Activated T-helper 2 cell treated with anti-CD3 and anti-CD28 coated beads, Interferon-gamma antibody, Interleukin-2, Interleukin-4, amounts not matched to agents 10 μg/mL and 5 μg/mL and 100 μg/mL, durations not matched to agents 14 hours and 24 hours and 36 hours (primary cell): ENCODE results near the gene KRTAP10-3. TPM values are rescaled to one million over a fixed set of nuclear protein-coding genes. Genes with fewer than 3 reads are reported as not detected.
"Not testable (repeated sequence)": the region's sequence is repeated elsewhere in the genome, so short reads cannot be mapped to it uniquely, and the experiment has no call there.

Experiments used
- DNase-seq: peaks from one replicate; pipeline ENCODE4 v3.0.0; 2021; ENCODE audit warnings: low spot score
- H3K27ac Mint-ChIP-seq: one replicate; pipeline ENCODE4 v1.8.0; 2021; ENCODE audit warnings: mixed read lengths
- H3K27me3 Mint-ChIP-seq: one replicate; pipeline ENCODE4 v1.8.0; 2021; ENCODE audit warnings: low read depth, mixed read lengths
- H3K36me3 Mint-ChIP-seq: one replicate; pipeline ENCODE4 v1.8.0; 2021; ENCODE audit warnings: low read depth, mixed read lengths
- H3K4me1 Mint-ChIP-seq: one replicate; pipeline ENCODE4 v1.8.0; 2021; ENCODE audit warnings: low read depth, mixed read lengths
- H3K4me3 Mint-ChIP-seq: one replicate; pipeline ENCODE4 v1.8.0; 2021; ENCODE audit warnings: low read depth, mild to moderate bottlenecking, moderate library complexity, mixed read lengths
- H3K9me3 Mint-ChIP-seq: one replicate; pipeline ENCODE4 v1.8.0; 2021; ENCODE audit warnings: mixed read lengths
- intact Hi-C: fragments of 100-400 bp; cut with micrococcal nuclease; formaldehyde crosslinking; loops from one replicate; pipeline ENCODE4 v1.15.1; 2023
- total RNA-seq: library from RNA; stranded (reverse); gene quantifications from 2 replicates; pipeline ENCODE4 v1.2.3, GENCODE V29; 2022

The KRTAP10-3 gene
- total RNA-seq, 1 donor from 2014 or later = not detected

DNA sequence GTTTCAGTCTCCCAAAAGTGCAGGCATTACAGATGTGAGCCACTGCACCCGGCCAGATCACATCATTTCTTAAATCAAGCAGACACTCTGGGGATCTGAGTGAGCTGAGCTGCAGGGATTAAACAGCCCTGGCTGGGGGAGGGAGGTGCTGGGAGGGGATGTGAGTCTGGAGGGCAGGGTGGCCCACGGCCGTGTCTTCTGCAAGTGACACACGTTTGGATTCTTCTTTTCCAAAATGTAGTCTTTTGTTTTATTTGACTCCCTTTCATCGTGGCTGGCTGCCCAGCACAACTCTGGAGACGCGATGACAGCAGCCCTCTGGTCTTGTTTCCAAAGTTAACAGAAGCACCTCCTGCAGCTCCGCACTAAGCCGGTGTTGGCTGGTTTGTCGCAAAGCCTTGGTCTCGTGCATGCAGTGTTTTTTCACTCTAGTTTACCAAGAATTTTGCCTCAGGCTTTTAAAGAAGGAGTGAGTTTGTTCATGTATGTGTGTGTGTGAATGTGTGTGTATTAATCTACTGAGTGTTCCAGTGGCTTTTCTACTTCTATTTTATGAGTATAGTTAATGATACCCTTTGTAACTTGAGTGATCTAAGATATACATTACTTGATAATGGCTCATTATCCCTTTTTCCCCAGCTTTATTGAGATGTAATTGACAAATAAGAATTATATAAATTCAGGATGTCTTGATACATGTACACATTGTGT is 24.6 kb upstream of the KRTAP10-3 start:
- no peak overlapping the region for H3K4me3 Mint-ChIP-seq
- H3K27me3 Mint-ChIP-seq = peaks cover 17% of the 10 kb centered on the region
- H3K9me3 Mint-ChIP-seq = peaks cover 28% of the 10 kb centered on the region
- no peaks in the 10 kb centered on the region for H3K36me3 Mint-ChIP-seq
- intact Hi-C loops = no loop called here
- no peak for DNase-seq
- H3K4me1 Mint-ChIP-seq = peaks cover 6% of the 10 kb centered on the region
- H3K27ac Mint-ChIP-seq = no peak overlapping the region

DNA sequence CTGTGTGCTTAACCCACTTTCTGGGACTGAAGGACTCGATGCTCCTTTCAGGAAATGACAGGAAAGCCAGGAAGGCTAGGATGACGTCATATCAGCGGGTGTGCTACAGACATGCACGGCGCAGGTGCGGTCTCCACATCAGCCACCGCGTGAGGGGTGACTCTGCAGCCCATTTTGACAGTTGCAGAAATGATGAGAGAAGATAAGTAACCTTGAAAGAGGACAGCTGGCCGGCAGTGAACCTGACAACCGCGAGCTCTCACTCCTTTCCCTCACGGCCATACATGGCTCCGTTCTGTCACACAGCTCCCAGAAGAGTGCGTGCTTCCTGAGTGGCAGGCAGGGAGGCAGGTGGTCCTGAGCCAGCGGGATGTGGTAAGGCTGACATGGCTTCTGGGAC is 23.5 kb upstream of the KRTAP10-3 start:
- intact Hi-C loops = no loop called here
- H3K4me3 Mint-ChIP-seq = no peak overlapping the region
- DNase-seq = no peak

DNA sequence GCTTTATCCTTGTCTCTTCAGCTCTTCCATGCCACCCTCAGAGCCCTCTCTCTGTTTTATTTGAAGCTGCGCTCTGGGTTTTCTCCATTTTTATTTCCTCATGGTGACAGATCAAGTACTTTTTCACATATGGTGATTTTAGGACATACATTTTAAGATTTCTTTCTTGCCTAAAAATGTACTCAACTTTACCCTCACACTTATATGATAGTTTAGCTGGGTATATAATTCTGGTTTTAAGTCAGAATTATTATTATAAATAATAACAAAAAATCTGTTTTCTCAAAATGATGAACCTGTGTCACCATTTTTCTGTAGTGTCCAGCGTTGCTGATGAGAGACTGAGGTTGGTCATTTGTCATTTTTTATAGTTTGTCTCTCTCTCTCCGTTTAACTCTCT is 22.6 kb upstream of the KRTAP10-3 start:
- H3K9me3 Mint-ChIP-seq = peaks cover 42% of the 10 kb centered on the region
- no peak overlapping the region for H3K27ac Mint-ChIP-seq
- H3K4me3 Mint-ChIP-seq = no peak overlapping the region
- H3K4me1 Mint-ChIP-seq = peaks cover 6% of the 10 kb centered on the region
- no peaks in the 10 kb centered on the region for H3K36me3 Mint-ChIP-seq
- intact Hi-C loops = no loop called here
- DNase-seq = no peak
- H3K27me3 Mint-ChIP-seq = peaks cover 11% of the 10 kb centered on the region

More for the DNA sequence above, 23.5 kb upstream of the KRTAP10-3 start:
- no peak overlapping the region for H3K27ac Mint-ChIP-seq
- no peaks in the 10 kb centered on the region for H3K36me3 Mint-ChIP-seq
- peaks cover 12% of the 10 kb centered on the region for H3K27me3 Mint-ChIP-seq
- H3K9me3 Mint-ChIP-seq = peaks cover 38% of the 10 kb centered on the region
- peaks cover 6% of the 10 kb centered on the region for H3K4me1 Mint-ChIP-seq

DNA sequence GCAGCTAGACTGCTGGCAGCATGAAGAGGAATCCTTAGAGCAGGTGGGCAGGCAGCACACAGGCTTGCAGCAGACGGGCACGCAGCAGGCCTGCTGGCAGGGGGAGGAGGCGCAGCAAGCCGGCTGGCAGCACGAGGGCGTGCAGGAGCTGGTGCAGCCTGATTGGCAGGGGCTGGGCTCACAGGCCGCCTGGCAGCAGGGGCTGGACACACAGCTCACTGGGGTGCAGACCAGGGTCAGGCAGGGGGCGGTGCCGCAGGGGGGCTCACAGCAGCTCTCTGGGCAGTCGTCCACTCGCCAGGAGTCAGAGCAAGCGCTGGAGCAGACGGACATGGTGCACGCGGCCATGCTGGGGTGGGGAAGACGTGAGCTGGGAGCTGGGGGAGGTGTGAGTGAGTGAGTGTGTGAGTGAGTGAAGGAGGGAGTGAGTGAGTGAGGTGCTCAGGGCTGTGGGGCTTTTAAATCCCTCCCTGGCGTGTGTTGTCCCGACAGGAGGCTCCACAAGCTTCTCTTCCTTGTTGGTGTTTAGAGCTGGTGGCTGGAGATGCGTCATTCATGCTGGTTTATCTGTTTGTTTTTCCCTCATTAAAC is 21.7 kb upstream of the KRTAP10-3 start, which contains the start of gene KRTAP10-5:
TSS of gene KRTAP10-5 (minus strand) at position 374 of the 591 bp plus-strand sequence. CDS start at position 348, 26 bp downstream.
- DNase-seq, intact Hi-C loops, H3K4me1 Mint-ChIP-seq, H3K4me3 Mint-ChIP-seq, H3K27me3 Mint-ChIP-seq, H3K27ac Mint-ChIP-seq, H3K36me3 Mint-ChIP-seq: not testable (repeated sequence)
- peaks cover 48% of the 10 kb centered on the region for H3K9me3 Mint-ChIP-seq

DNA sequence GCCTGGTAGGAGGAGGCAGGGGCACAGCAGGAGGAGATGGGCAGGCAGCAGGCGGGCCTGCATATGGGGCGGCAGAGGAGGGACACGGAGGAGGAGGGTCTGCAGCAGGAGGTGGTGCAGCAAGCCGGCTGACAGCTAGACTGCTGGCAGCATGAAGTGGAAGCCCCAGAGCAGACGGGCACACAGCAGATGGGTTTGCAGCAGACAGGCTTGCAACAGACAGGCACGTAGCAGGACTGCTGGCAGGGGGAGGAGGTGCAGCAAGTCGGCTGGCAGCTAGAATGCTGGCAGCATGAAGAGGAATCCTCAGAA is 21.2 kb upstream of the KRTAP10-3 start:
- DNase-seq = no peak
- Mint-ChIP-seq H3K36me3 (no peaks in the 10 kb centered on the region), H3K4me1 (peaks cover 6% of the 10 kb centered on the region), H3K27ac (no peak overlapping the region), H3K4me3 (no peak overlapping the region), H3K27me3 (peaks cover 1% of the 10 kb centered on the region), H3K9me3 (peaks cover 48% of the 10 kb centered on the region)
- intact Hi-C loops = no loop called here

DNA sequence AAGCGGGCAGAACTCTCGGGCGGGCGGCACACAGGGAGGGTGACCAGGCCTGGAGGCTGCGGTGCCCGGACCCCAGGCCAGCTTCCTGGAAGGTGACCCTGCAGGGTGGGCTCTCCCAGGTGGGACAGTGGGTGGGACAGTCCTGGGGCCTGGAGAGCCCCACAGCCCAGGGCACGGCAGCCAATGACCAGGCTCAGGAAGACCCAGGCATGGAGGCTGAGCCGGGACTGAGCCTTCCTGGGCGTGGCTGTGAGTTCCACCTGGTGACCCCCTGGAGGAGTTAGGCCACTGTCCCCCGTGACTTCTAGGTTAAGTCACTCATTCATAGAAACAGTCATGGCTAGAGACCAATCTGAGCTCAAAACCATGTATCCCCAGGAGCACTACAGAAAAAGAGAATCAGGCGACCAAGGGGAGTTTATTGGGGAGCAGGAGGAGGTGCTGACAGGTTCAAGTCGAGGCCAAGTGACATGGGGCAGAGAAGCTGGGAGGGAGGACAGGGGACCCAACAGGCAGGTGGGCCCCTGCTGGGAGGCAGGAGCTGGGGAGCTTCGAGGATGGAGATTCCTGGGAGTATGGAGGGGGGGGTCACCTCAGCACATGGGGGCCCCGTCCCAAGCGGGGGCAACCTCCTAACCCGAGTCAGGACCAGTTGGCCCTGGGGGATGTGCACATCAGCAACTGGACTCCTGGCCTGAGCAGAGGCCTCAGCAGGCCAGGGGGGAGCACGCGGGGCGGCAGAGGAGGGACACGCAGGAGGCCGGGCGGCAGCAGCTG is 20.6 kb upstream of the KRTAP10-3 start:
- DNase-seq = no peak
- Mint-ChIP-seq H3K36me3 (no peaks in the 10 kb centered on the region), H3K27me3 (no peaks in the 10 kb centered on the region), H3K4me3 (no peak overlapping the region), H3K27ac (no peak overlapping the region), H3K9me3 (peaks cover 48% of the 10 kb centered on the region), H3K4me1 (peaks cover 5% of the 10 kb centered on the region)
- intact Hi-C loops = no loop called here

DNA sequence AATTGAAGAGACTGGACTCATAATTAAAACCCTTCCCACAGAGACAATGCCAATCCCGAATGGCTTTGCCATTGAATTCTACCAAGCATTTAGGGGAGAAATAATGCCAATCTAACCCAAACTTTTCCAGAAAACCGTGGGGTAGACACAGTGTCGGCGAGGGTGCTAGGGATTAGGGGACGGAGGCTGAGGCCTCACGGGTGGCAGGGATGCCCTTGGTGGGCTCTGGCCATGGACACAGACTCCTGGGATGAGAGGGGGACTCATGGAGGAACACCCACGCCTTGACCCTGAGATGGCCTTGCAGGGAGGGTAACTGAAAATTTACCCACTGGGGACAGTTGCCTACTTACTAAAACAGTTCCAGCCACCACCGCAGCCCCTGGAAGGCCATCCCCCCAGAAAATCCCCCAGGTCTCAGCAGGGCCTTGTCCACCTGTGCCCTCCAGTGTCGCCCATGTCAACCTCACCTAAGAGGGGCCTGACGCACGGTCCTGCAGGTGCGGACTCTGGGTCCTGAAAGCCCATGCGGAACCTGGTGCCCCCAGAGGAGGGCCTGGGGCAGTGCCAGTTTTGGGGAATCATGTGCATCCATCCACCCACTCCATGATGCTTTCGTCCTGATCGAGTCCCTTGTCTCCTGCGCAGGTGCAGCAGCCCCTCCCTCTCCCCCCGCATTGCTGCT is 19.9 kb upstream of the KRTAP10-3 start:
- Mint-ChIP-seq H3K4me3 (no peak overlapping the region), H3K36me3 (no peaks in the 10 kb centered on the region), H3K9me3 (peaks cover 48% of the 10 kb centered on the region), H3K27me3 (no peaks in the 10 kb centered on the region), H3K27ac (no peak overlapping the region), H3K4me1 (no peaks in the 10 kb centered on the region)
- no peak for DNase-seq
- intact Hi-C loops = no loop called here

DNA sequence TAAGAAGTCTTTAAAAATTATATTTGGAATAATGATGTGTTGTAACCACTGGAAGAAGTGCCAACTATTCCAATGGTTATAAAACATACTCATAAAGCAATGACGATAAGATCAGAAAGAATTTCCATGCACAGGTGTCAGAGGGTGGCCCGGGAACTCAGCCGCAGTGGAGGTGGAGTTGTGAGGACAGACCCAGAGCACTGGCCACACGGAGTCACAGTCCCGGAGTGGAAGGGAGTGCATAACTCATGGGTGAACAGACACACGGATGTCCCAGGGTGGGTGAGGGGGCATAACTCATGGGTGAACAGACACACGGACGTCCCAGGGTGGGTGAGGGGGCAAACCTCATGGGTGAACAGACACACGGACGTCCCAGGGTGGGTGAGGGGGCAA is 17.4 kb upstream of the KRTAP10-3 start:
- H3K4me3 Mint-ChIP-seq = no peak overlapping the region
- intact Hi-C loops = no loop called here
- H3K27ac Mint-ChIP-seq = no peak overlapping the region
- H3K4me1 Mint-ChIP-seq = no peaks in the 10 kb centered on the region
- no peaks in the 10 kb centered on the region for H3K27me3 Mint-ChIP-seq
- peaks cover 33% of the 10 kb centered on the region for H3K9me3 Mint-ChIP-seq
- DNase-seq = no peak
- H3K36me3 Mint-ChIP-seq = no peaks in the 10 kb centered on the region

DNA sequence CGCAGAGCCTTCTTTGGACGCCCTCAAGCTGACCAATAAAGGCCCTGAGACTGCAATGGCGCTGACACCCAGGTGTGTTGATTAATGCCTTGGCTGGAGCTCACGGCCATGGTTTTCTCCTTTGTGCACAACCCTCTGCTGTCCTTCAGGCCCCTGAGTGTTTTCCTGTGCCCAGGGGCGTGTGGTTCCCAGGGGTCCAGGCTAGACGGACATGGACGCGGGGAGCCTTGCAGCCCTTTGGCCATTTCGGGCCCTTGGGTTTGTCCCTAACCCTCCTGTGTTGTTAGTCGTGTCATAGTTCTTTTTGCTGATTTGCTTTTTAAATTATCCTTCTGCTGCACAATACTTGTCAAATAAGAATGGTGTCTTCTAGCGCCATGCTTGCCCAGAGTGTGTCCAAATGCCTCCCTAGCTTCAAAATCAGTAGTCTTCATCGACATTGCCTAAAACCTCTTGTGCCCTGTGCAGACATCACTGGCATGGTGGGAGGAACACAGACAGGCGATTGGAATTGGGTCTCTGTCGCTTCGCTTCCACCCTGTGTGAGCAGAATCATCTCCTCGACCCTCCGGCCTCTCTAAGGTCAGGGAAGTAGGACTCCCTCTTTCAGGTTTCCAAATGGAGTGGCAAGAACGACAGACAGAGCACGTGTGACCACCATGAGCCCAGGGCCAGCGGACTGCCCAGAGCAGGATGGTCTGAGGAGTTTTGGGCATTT is 16.9 kb upstream of the KRTAP10-3 start:
- Mint-ChIP-seq H3K27me3 (peaks cover under 1% of the 10 kb centered on the region), H3K27ac (no peak overlapping the region), H3K4me3 (no peak overlapping the region), H3K4me1 (no peaks in the 10 kb centered on the region), H3K9me3 (peaks cover 29% of the 10 kb centered on the region), H3K36me3 (no peaks in the 10 kb centered on the region)
- intact Hi-C loops = no loop called here
- DNase-seq = no peak

DNA sequence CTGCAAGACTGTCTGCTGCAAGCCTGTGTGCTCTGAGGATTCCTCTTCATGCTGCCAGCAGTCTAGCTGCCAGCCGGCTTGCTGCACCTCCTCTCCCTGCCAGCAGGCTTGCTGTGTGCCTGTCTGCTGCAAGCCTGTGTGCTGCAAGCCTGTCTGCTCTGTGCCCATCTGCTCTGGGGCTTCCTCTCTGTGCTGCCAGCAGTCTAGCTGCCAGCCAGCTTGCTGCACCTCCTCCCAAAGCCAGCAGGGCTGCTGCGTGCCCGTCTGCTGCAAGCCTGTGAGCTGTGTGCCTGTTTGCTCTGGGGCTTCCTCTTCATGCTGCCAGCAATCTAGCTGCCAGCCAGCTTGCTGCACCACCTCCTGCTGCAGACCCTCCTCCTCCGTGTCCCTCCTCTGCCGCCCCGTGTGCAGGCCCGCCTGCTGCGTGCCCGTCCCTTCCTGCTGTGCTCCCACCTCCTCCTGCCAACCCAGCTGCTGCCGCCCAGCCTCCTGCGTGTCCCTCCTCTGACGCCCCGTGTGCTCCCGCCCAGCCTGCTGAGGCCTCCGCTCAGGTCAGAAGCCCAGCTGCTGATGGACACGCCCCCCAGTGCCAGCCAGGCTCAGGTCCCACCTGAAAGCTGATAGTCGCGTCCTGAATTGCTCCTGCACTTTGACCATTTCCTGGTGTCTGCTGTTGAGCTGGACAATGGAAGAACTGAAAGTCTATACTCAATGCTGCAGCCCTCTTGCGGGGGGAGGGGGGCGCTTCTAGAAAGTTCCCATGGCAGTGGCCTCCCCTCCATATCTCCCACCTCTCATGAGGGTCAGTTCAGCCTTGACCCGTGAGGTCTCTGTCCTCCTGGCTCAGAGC is 16.1 kb upstream of the KRTAP10-3 start:
- Mint-ChIP-seq H3K27me3 (peaks cover 2% of the 10 kb centered on the region), H3K36me3 (no peaks in the 10 kb centered on the region), H3K4me3 (no peak overlapping the region), H3K4me1 (no peaks in the 10 kb centered on the region), H3K27ac (no peak overlapping the region), H3K9me3 (peaks cover 23% of the 10 kb centered on the region)
- no peak for DNase-seq
- intact Hi-C loops = no loop called here

DNA sequence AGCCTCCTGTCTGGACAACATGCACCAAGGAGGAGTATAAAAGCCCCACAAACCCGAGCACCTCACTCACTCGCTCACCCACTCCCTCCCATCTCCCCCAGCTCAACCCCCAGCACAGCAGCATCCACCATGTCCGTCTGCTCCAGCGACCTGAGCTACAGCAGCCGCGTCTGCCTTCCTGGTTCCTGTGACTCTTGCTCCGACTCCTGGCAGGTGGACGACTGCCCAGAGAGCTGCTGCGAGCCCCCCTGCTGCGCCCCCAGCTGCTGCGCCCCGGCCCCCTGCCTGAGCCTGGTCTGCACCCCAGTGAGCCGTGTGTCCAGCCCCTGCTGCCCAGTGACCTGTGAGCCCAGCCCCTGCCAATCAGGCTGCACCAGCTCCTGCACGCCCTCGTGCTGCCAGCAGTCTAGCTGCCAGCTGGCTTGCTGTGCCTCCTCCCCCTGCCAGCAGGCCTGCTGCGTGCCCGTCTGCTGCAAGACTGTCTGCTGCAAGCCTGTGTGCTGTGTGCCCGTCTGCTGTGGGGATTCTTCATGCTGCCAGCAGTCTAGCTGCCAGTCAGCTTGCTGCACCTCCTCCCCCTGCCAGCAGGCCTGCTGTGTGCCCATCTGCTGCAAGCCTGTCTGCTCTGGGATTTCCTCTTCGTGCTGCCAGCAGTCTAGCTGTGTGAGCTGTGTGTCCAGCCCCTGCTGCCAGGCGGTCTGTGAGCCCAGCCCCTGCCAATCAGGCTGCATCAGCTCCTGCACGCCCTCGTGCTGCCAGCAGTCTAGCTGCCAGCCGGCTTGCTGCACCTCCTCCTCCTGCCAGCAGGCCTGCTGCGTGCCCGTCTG is 15.2 kb upstream of the KRTAP10-3 start, which contains the start of gene KRTAP10-4:
TSS of gene KRTAP10-4 (plus strand) at position 100 of the 827 bp plus-strand sequence. CDS start at position 130, 30 bp downstream.
- H3K27ac Mint-ChIP-seq, intact Hi-C loops, H3K4me3 Mint-ChIP-seq, H3K27me3 Mint-ChIP-seq, H3K36me3 Mint-ChIP-seq, DNase-seq, H3K4me1 Mint-ChIP-seq: not testable (repeated sequence)
- peaks cover 23% of the 10 kb centered on the region for H3K9me3 Mint-ChIP-seq
